ENCODE data around the gene ERICH4. TPM values are rescaled to one million over a fixed set of nuclear protein-coding genes. Genes with fewer than 3 reads are reported as not detected.

Gene ERICH4
- total and polyA plus RNA-seq, 2 donors (not counting 3 experiments of a cell fraction or from before 2014, with no cell fraction given): not detected

DNA sequence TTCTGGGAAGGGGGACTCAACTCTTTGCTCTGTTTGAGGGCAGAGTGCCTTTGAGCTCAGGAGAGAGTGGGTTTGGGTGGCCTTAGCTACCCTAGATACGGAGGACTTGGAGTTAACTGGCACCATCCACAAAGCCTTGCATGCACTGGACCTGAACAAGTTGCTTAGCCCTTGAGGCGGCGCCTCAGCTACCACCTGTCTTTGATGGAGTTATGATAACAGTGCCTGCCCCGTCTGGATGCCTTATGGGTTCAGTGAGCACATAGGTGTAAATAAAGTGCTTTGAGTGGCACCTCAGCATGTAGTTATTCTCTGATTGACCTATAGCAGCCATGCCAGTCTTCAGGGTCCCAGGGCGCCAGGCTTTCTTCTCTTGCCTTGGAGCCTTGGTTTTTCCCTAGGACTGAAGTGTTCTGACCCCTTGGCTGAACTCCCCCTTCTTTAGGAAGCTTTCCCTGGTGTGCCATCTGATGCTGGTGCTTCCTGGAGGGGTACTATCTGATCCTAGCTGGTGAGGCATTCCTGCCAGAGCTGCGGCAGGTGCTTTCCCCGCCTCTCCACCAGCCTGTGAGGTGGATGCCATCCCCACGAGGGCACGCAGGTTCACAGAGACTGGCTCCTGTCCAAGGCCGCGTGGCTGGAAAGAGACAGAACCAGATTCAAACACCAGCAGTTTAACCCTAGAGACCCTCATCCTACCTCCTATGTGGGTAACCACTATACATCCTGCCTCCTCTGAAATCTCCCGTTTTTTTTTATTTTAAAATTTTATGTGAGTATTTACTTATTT lies 39.6 kb upstream of the ERICH4 start:
- DNase-seq (ENCODE audit: low read depth, low spot score) (no peak), FAIRE-seq (no peak)
- POLR2A ChIA-PET: no interaction called here
- intact Hi-C loops (cut with micrococcal nuclease): no loop called here
- Histone ChIP-seq H3K27me3 (ENCODE audit: control insufficient read depth in 2 of 2, insufficient read depth in 2 of 2, low read length in 2 of 2) (no peaks in the 10 kb centered on the region), H3K9me3 (replicated peaks; ENCODE audit: control insufficient read depth, insufficient read depth, low read length) (no peaks in the 10 kb centered on the region), H4K20me1 (replicated peaks; ENCODE audit: control insufficient read depth, extremely low read depth, insufficient read depth, low read length) (no peaks in the 10 kb centered on the region), H3K4me2 (ENCODE audit: insufficient read depth, low read length) (no peak overlapping the region), H2AFZ (ENCODE audit: low read depth, low read length) (no peak overlapping the region), H3K79me2 (ENCODE audit: control insufficient read depth, insufficient read depth, low read length) (peaks cover 6% of the 10 kb centered on the region), H3K27ac (ENCODE audit: insufficient read depth, low read depth, low read length) (no peak overlapping the region), H3K4me3 (replicated peaks in 1 of 3; ENCODE audit: insufficient read depth in 1 of 3, low read depth in 1 of 3, low read length in 3 of 3) (no peak overlapping the region), H3K4me1 (ENCODE audit: control insufficient read depth, extremely low read depth, insufficient read depth, low read length) (peaks cover 46% of the 10 kb centered on the region), H3K36me3 (ENCODE audit: control insufficient read depth in 2 of 2, extremely low read depth in 1 of 2, insufficient read depth in 2 of 2, low read length in 2 of 2) (peaks cover 0 to 2% of the 10 kb centered on the region in 2 experiments), H3K9ac (replicated peaks; ENCODE audit: extremely low read depth, insufficient read depth, low read length) (no peak overlapping the region), H3K9me1 (replicated peaks; ENCODE audit: control insufficient read depth, extremely low read depth, insufficient read depth, low read length) (no peaks in the 10 kb centered on the region)
- CTCF ChIA-PET: no interaction called here
- no peak for TF ChIP-seq CTCF (IDR thresholded peaks at IDR 0.05; ENCODE audit: extremely low read depth in 1 of 2, insufficient read depth in 1 of 2, low read depth in 1 of 2, low read length in 2 of 2)
- TF ChIP-seq GATA2 (IDR thresholded peaks at IDR 0.05; ENCODE audit: insufficient read depth, insufficient read length, low read depth, low read length): no peak
- TF ChIP-seq POLR2A (IDR thresholded peaks at IDR 0.05; ENCODE audit: low read depth, low read length): no peak
- no peak for TF ChIP-seq POLR2AphosphoS5 (IDR thresholded peaks at IDR 0.05; ENCODE audit: insufficient read depth, low read depth, low read length)
- no peak for TF ChIP-seq FOS (IDR thresholded peaks at IDR 0.05; ENCODE audit: borderline replicate concordance, insufficient read depth, low read length)
- no peak for TF ChIP-seq EZH2 (IDR thresholded peaks at IDR 0.05; ENCODE audit: borderline replicate concordance, low read depth, low read length, severe bottlenecking)
- TF ChIP-seq MYC (IDR thresholded peaks at IDR 0.05; ENCODE audit: low read depth, low read length): no peak
- TF ChIP-seq, protein P1, sequence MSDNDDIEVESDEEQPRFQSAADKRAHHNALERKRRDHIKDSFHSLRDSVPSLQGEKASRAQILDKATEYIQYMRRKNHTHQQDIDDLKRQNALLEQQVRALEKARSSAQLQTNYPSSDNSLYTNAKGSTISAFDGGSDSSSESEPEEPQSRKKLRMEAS (IDR thresholded peaks at IDR 0.05; ENCODE audit: insufficient read depth, insufficient read length): no peak
- no peak for TF ChIP-seq JUN (IDR thresholded peaks at IDR 0.05; ENCODE audit: borderline replicate concordance, insufficient read depth, insufficient read length, low read depth)
- no TSS peak for BruUV-seq (replicated peaks)
- dilution Hi-C loops (cut with MboI; ENCODE audit: extremely low pct_ligation_motif_present, low sequenced_read_pairs): no loop called here
